ENCODE data around the gene PRPS1.
"Not testable (repeated sequence)": the region's sequence is repeated elsewhere in the genome, so short reads cannot be mapped to it uniquely, and the experiment has no call there.

PRPS1 gene

GRCh38 chrX:107599450-107599861 is 28.9 kb upstream of the PRPS1 start:
- no peak overlapping the region for H3K27ac ChIP-seq

GRCh38 chrX:107600366-107600765 is 27.9 kb upstream of the PRPS1 start:
- TF ChIP-seq ZFX (IDR thresholded peaks at IDR 0.05; ENCODE audit: borderline replicate concordance) (no peak), CTCF (IDR thresholded peaks at IDR 0.05) (no peak)
- H3K27ac ChIP-seq, result no peak overlapping the region

More at GRCh38 chrX:107599450-107599861, 28.9 kb upstream of the PRPS1 start:
- TF ChIP-seq CTCF (IDR thresholded peaks at IDR 0.05), result no peak
- no peak for TF ChIP-seq ZFX (IDR thresholded peaks at IDR 0.05; ENCODE audit: borderline replicate concordance)

- no peak overlapping the region for H3K27ac ChIP-seq
- no peak for TF ChIP-seq CTCF (IDR thresholded peaks at IDR 0.05)
- no peak for TF ChIP-seq ZFX (IDR thresholded peaks at IDR 0.05; ENCODE audit: borderline replicate concordance)
Observed at GRCh38 chrX:107601326-107601725, 27.0 kb upstream of the PRPS1 start.

- TF ChIP-seq CTCF (IDR thresholded peaks at IDR 0.05) (no peak), ZFX (IDR thresholded peaks at IDR 0.05; ENCODE audit: borderline replicate concordance) (no peak)
- no peak overlapping the region for H3K27ac ChIP-seq
Observed at GRCh38 chrX:107601759-107602158, 26.6 kb upstream of the PRPS1 start.

- TF ChIP-seq ZFX (IDR thresholded peaks at IDR 0.05; ENCODE audit: borderline replicate concordance), result no peak
- TF ChIP-seq CTCF (IDR thresholded peaks at IDR 0.05), result no peak
- no peak overlapping the region for H3K27ac ChIP-seq
Observed at GRCh38 chrX:107602694-107603239, 25.5 kb upstream of the PRPS1 start.

GRCh38 chrX:107603429-107604159 is 24.7 kb upstream of the PRPS1 start:
- no peak overlapping the region for H3K27ac ChIP-seq
- TF ChIP-seq CTCF (IDR thresholded peaks at IDR 0.05) (no peak), ZFX (IDR thresholded peaks at IDR 0.05; ENCODE audit: borderline replicate concordance) (no peak)

GRCh38 chrX:107609061-107609460 is 19.2 kb upstream of the PRPS1 start:
- H3K27ac ChIP-seq, result not testable (repeated sequence)
